GM13977 (cell line): Measurements from ENCODE around the gene FRMD4B.
"Not testable (repeated sequence)": the region's sequence is repeated elsewhere in the genome, so short reads cannot be mapped to it uniquely, and the experiment has no call there.

Source experiments
- DNase-seq: peaks from one replicate; pipeline ENCODE4 v3.0.0; 2012; ENCODE audit warnings: low spot score
- CTCF ChIP-seq: IDR thresholded peaks from 2 replicates; pipeline ENCODE4 v1.5.1; 2012; ENCODE audit warnings: mild to moderate bottlenecking, control low read depth; ENCODE audit not compliant: insufficient read depth; ENCODE audit errors: extremely low read depth, missing control alignments
- in situ Hi-C: fragments of 300-500 bp; cut with MboI; formaldehyde crosslinking; loops from one replicate; pipeline ENCODE4 v1.12.0; 2022; ENCODE audit warnings: low sequenced_read_pairs, low pct_unique_long_range_greater_than_20kb, mixed read lengths, inconsistent platforms; ENCODE audit not compliant: unreplicated experiment

The FRMD4B gene

GRCh38 chr3:69288161-69288895, 97.6 kb downstream of the FRMD4B start:
- no peak for TF ChIP-seq CTCF
- in situ Hi-C loops: no loop called here
- peak; percentile 35 for DNase-seq

GRCh38 chr3:69283913-69284611, 101.8 kb downstream of the FRMD4B start:
- DNase-seq: no peak
- in situ Hi-C loops: no loop called here
- TF ChIP-seq CTCF: no peak

DNA sequence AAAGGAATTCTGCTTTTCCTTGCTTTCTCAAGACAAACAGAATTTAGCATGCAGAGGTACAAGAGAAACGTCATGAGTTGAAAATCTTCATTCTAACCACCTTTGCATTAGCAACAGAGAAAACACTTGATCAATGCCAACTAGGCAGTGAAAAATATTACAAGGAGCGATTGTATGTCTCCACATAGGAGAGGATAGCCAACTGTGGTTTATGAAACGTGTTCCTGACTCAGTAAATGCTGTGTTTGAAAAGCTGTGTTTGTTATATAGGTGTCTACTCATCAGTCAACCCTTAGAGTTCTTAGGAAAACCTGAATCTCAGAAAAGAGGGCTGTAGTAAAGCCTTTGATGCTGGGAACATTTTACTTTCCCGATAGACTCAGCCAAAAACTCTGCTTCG, 102.4 kb downstream of the FRMD4B start:
- no peak for DNase-seq
- in situ Hi-C loops: no loop called here
- no peak for TF ChIP-seq CTCF

DNA sequence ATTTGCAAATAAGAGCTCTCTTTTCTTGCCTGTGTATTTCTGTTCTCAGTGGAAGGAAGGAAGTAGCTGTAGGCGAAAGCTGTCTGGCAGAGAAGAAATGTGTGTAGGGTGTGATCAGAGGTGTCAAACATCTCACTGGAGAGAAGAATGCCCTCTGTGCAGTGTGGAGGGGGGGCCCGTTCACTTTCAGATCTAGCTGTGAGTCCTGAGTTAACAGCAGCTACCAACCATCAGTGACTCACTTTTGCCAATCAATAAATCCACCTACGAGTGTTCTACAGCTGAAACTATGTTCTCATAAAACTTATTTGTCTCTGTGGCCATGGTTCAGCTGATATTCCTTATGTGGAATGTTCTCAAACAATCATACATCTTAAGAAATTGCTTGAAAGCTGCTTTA, 103.7 kb downstream of the FRMD4B start:
- TF ChIP-seq CTCF: no peak
- in situ Hi-C loops: no loop called here

GRCh38 chr3:69277403-69277802, 108.5 kb downstream of the FRMD4B start:
- in situ Hi-C loops, DNase-seq: not testable (repeated sequence)

More for the DNA sequence above, 103.7 kb downstream of the FRMD4B start:
- peak; percentile 17 for DNase-seq

- no peak for TF ChIP-seq CTCF
- in situ Hi-C loops: no loop called here
- no peak for DNase-seq
These were observed 109.0 kb downstream of the FRMD4B start for GRCh38 chr3:69276884-69277283.

DNA sequence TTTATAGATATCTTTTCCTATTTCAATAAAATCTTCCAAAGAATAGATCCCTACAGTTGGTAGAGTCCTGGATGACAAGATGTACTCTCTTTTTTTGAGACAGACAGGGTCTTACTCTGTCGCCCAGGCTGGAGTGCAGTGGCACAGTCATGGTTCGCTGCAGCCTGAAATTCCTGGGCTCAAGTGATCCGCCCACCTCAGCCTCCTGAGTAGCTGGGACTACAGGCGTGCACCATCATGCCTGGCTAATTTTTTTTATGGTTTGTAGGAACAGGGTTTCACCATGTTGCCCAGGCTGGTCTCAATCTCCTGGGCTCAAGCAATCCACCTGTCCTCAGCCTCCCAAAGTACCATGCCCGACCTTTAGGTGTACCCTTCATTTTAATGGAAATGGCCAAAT, 109.7 kb downstream of the FRMD4B start:
- DNase-seq, in situ Hi-C loops: not testable (repeated sequence)
